Ishikawa (cell line): ENCODE measurements around the gene FBXO21.

ENCODE experiments used
- CEBPB ChIP-seq: IDR thresholded peaks from 2 replicates; pipeline ENCODE4 v1.6.1; 2012
- EGR1 ChIP-seq: IDR thresholded peaks from 2 replicates; pipeline ENCODE4 v1.6.1; 2012
- EP300 ChIP-seq: IDR thresholded peaks from 2 replicates; pipeline ENCODE4 v1.6.1; 2012; ENCODE audit warnings: borderline replicate concordance
- NFIC ChIP-seq: IDR thresholded peaks from 2 replicates; pipeline ENCODE4 v1.6.1; 2012
- RAD21 ChIP-seq: IDR thresholded peaks from 2 replicates; pipeline ENCODE4 v1.6.1; 2012; ENCODE audit warnings: low read depth
- TCF12 ChIP-seq: IDR thresholded peaks from 2 replicates; pipeline ENCODE4 v1.6.1; 2012; ENCODE audit warnings: low read depth
- TEAD4 ChIP-seq: IDR thresholded peaks from 2 replicates; pipeline ENCODE4 v1.6.1; 2012
- YY1 ChIP-seq: IDR thresholded peaks from 2 replicates; pipeline ENCODE4 v1.6.1; 2012; ENCODE audit warnings: low read depth
- TF ChIP-seq, protein P1 (sequence below): IDR thresholded peaks from 2 replicates; pipeline ENCODE4 v1.6.1; 2012; ENCODE audit warnings: low read depth, mild to moderate bottlenecking

DNA sequence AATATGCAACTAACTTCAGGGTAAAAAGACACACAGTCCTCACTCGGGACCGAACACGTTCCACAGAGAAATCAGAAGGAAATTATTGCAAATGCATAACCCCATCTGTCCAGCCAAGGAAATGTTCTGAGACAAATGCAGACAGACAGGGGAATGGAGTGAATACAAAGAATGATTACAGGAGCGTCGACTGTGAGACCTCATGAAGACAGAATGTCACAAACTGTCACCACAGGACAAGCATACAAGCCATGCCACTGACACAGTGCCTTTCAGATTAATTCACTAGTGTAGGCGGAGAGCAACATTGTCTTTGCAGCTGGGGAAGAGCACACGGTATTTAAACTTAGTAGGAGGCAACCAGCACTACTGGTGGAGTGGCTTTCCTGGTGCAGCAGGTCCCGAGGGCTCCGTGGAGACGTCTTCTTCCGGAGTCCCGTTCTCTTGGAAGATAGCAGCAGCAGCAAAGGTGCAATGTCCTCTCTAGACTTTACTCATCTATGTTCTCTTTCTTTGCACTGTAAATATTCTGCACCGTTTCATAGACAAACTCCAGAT, 44.6 kb downstream of the FBXO21 start:
- TF ChIP-seq, protein P1, sequence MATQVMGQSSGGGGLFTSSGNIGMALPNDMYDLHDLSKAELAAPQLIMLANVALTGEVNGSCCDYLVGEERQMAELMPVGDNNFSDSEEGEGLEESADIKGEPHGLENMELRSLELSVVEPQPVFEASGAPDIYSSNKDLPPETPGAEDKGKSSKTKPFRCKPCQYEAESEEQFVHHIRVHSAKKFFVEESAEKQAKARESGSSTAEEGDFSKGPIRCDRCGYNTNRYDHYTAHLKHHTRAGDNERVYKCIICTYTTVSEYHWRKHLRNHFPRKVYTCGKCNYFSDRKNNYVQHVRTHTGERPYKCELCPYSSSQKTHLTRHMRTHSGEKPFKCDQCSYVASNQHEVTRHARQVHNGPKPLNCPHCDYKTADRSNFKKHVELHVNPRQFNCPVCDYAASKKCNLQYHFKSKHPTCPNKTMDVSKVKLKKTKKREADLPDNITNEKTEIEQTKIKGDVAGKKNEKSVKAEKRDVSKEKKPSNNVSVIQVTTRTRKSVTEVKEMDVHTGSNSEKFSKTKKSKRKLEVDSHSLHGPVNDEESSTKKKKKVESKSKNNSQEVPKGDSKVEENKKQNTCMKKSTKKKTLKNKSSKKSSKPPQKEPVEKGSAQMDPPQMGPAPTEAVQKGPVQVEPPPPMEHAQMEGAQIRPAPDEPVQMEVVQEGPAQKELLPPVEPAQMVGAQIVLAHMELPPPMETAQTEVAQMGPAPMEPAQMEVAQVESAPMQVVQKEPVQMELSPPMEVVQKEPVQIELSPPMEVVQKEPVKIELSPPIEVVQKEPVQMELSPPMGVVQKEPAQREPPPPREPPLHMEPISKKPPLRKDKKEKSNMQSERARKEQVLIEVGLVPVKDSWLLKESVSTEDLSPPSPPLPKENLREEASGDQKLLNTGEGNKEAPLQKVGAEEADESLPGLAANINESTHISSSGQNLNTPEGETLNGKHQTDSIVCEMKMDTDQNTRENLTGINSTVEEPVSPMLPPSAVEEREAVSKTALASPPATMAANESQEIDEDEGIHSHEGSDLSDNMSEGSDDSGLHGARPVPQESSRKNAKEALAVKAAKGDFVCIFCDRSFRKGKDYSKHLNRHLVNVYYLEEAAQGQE = no peak
- TF ChIP-seq YY1 = no peak
- TF ChIP-seq TEAD4 = no peak
- TF ChIP-seq CEBPB = no peak
- TF ChIP-seq EGR1 = no peak
- TF ChIP-seq RAD21 = no peak
- no peak for TF ChIP-seq EP300
- TF ChIP-seq TCF12 = no peak
- no peak for TF ChIP-seq NFIC
